ENCODE results near the gene HMCN2.

GRCh38 chr9:130290291-130291181 is 25.0 kb downstream of the HMCN2 start:
- TF ChIP-seq CEBPB (IDR thresholded peaks at IDR 0.05; ENCODE audit: low read depth, low read length) = no peak
- TF ChIP-seq SMC3 (IDR thresholded peaks at IDR 0.05; ENCODE audit: low read depth, low read length) = no peak
- TF ChIP-seq POLR2A (IDR thresholded peaks at IDR 0.05; ENCODE audit: low read depth, low read length) = no peak
